Stimulated activated CD8-positive, alpha-beta memory T cell treated with anti-CD3 and anti-CD28 coated beads, Interleukin-7, amount 100 ng/mL, for 24 hours (primary cell): Measurements from ENCODE around the gene XRCC1.
A peak's percentile ranks its signal among the peaks of the same experiment; 100 is the strongest.
"Not testable (repeated sequence)": the region's sequence is repeated elsewhere in the genome, so short reads cannot be mapped to it uniquely, and the experiment has no call there.

ENCODE experiments used
- DNase-seq: peaks from one replicate; pipeline ENCODE4 v3.0.0-alpha.2; 2020; ENCODE audit warnings: low read depth

The XRCC1 gene

GRCh38 chr19:43545981-43546380 is 29.3 kb downstream of the XRCC1 start:
- no peak for DNase-seq

GRCh38 chr19:43545276-43545675 is 30.1 kb downstream of the XRCC1 start:
- DNase-seq, result no peak

GRCh38 chr19:43544077-43544476 is 31.2 kb downstream of the XRCC1 start:
- DNase-seq, result no peak

GRCh38 chr19:43541920-43542650 is 33.2 kb downstream of the XRCC1 start:
- DNase-seq, result no peak

GRCh38 chr19:43540381-43540780 is 34.9 kb downstream of the XRCC1 start:
- DNase-seq, result no peak

GRCh38 chr19:43538922-43539321 is 36.4 kb downstream of the XRCC1 start:
- no peak for DNase-seq

GRCh38 chr19:43534816-43535761 is 40.2 kb downstream of the XRCC1 start:
- no peak for DNase-seq

- DNase-seq, result no peak
Measured at GRCh38 chr19:43534305-43534815, 41.0 kb downstream of the XRCC1 start.

GRCh38 chr19:43533546-43534304 is 41.6 kb downstream of the XRCC1 start:
- peak; percentile 88 for DNase-seq

- DNase-seq, result peak; percentile 69
Measured at GRCh38 chr19:43532962-43533545, 42.3 kb downstream of the XRCC1 start, which contains the start of gene ZNF575. Gene ZNF575 (plus strand): TSS chr19:43533188. CDS start chr19:43534423, 1,235 bp downstream.

GRCh38 chr19:43532571-43532961 is 42.8 kb downstream of the XRCC1 start:
- DNase-seq, result no peak

- no peak for DNase-seq
Measured at GRCh38 chr19:43527860-43528622, 47.3 kb downstream of the XRCC1 start.

- DNase-seq, result no peak
Measured at GRCh38 chr19:43526884-43527859, 48.2 kb downstream of the XRCC1 start, which contains the start of gene ETHE1. Gene ETHE1 (minus strand): TSS chr19:43527201. CDS start chr19:43527177, 24 bp downstream.

GRCh38 chr19:43525836-43526771 is 49.2 kb downstream of the XRCC1 start:
- no peak for DNase-seq

- DNase-seq, result no peak
Measured at GRCh38 chr19:43524922-43525835, 50.1 kb downstream of the XRCC1 start.

- DNase-seq, result not testable (repeated sequence)
Measured at GRCh38 chr19:43523696-43524095, 51.6 kb downstream of the XRCC1 start.

- no peak for DNase-seq
Measured at GRCh38 chr19:43522929-43523328, 52.4 kb downstream of the XRCC1 start.
